ENCODE results near the gene KCNG4. TPM values are rescaled to one million over a fixed set of nuclear protein-coding genes. Genes with fewer than 3 reads are reported as not detected.

The KCNG4 gene
- total RNA-seq, 1 donor from 2014 or later = not detected

DNA sequence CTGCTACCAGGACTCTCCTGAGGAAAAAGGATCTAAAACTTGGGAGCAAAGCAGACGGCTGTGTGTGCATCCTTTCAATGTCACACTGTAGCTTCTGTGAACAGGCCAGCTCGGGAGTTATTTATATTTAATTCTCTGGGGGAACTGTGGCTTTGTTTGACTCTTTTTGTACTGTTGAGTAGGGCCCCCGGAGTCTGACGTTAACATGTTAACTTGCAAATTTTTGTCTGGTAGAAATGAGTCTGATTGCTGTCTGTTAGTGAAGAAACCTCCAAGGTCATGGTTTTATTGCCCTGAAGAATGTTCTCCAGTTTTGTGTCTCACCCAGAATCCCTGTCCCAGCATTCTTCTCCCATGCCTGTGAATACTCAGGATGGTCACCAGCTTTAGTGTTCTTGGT lies 14.2 kb upstream of the KCNG4 start:
- Mint-ChIP-seq H3K27ac (no peak overlapping the region), H3K4me3 (no peak overlapping the region), H3K9me3 (no peaks in the 10 kb centered on the region), H3K27me3 (peaks cover 11% of the 10 kb centered on the region), H3K36me3 (ENCODE audit: low read depth) (no peaks in the 10 kb centered on the region), H3K4me1 (no peaks in the 10 kb centered on the region)
- DNase-seq = no peak
- intact Hi-C loops (cut with micrococcal nuclease) = no loop called here

DNA sequence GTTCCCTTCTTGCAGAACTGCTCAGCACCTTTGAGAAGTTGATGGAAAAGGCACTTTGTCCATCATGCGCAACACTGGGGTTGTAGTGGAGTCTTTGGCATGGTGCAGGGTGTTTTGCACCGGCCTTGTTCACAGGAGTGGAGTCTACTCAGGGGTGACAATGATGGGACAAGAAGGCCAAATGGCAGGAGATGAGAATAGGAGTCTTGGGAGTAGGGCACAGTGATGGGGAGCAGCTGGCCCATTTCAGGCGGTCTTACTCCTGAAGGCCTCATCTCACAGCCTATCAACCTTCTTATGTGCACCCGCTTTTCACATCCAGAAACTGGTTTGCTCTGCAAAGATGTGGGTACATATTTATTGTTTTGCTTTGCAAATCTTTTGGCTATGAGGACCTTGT lies 13.4 kb upstream of the KCNG4 start:
- Mint-ChIP-seq H3K27me3 (peaks cover 11% of the 10 kb centered on the region), H3K9me3 (no peaks in the 10 kb centered on the region), H3K4me3 (no peak overlapping the region), H3K27ac (no peak overlapping the region), H3K36me3 (ENCODE audit: low read depth) (no peaks in the 10 kb centered on the region), H3K4me1 (no peaks in the 10 kb centered on the region)
- no peak for DNase-seq
- intact Hi-C loops (cut with micrococcal nuclease) = no loop called here

DNA sequence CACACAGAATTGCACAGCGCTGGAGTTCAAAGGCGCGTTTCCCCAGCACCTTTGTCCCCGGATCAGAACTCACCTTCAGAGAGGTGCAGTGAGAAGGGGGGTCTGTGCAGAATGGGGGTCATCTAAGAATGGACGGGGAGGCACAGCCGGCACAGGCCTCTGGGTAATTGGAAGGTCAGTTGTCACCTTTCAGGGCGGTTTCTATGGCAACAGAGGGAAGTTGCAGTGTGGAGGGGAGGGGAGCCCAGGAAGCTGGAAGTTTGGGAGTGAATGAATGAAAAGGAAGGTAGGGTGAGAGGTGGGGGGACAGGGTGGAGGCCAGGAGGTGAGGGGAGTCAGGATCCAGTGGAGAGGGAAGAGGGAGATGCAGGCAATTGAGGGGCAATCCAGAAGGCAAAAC lies 12.4 kb upstream of the KCNG4 start:
- Mint-ChIP-seq H3K27me3 (peaks cover 9% of the 10 kb centered on the region), H3K27ac (no peak overlapping the region)
- DNase-seq = no peak

DNA sequence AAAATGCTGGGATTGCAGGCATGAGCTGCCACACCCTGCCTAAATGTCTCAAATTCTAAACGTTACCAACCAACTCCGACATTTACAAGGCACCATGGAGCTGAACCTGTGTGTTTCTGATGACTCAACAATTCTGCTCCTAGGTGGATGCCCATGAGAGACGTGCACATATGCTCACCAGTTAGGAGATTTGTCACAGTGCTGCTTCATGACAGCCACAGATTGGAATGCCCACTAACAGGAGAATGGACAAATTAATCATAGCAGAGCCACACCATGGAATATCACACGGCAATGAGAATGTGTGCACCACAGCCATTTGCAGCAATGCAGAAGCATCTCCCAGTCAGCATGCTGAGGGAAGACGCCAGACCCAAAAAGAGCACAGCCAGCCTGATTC lies 8.0 kb upstream of the KCNG4 start:
- intact Hi-C loops (cut with micrococcal nuclease) = no loop called here
- H3K4me3 Mint-ChIP-seq = no peak overlapping the region
- H3K27ac Mint-ChIP-seq = no peak overlapping the region
- no peak for DNase-seq
- no peaks in the 10 kb centered on the region for H3K9me3 Mint-ChIP-seq
- H3K36me3 Mint-ChIP-seq (ENCODE audit: low read depth) = no peaks in the 10 kb centered on the region
- H3K27me3 Mint-ChIP-seq = peaks cover 7% of the 10 kb centered on the region
- no peaks in the 10 kb centered on the region for H3K4me1 Mint-ChIP-seq

More for the DNA sequence above, 12.4 kb upstream of the KCNG4 start:
- Mint-ChIP-seq H3K9me3 (no peaks in the 10 kb centered on the region), H3K4me3 (no peak overlapping the region), H3K4me1 (no peaks in the 10 kb centered on the region), H3K36me3 (ENCODE audit: low read depth) (no peaks in the 10 kb centered on the region)
- intact Hi-C loops (cut with micrococcal nuclease) = no loop called here

DNA sequence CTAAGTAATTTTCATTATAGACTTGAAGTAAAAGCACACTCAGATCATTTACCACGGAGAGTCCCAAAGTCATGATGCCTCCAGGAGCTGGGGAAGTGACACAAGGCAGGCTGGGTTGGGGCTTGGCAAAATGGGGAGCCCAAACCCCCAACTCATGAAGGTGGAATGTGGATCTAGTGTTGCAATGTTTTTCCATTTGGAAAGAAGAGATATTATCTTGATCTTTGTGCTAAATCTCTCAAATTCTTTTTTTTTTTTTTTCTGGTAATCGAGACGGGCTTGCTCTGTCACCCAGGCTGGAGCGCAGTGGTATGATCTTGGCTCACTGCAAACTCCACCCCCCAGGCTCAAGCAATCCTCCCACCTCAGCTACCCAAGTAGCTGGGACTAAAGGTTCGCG lies 7.5 kb upstream of the KCNG4 start:
- Mint-ChIP-seq H3K27me3 (peaks cover 7% of the 10 kb centered on the region), H3K9me3 (no peaks in the 10 kb centered on the region), H3K4me1 (no peaks in the 10 kb centered on the region), H3K27ac (no peak overlapping the region), H3K4me3 (no peak overlapping the region), H3K36me3 (ENCODE audit: low read depth) (no peaks in the 10 kb centered on the region)
- no peak for DNase-seq
- intact Hi-C loops (cut with micrococcal nuclease) = no loop called here

DNA sequence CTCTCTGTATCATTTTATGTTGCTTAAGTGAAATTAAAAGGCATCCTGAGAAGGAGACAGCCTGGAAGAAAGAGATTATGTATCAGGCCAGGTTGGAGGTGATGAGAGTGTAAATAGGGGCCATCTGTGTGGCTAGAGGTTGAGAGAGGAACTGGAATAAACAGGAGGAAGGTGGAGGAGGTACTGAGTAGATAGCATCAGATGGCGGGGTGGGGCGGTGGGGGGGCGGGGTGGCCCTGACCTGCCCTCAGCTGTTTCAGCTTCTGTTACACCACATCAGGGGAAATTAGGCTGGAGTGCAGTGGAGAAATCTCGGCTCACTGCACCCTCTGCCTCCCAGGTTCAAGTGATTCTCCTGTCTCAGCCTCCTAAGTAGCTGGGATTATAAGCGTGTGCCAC lies 6.9 kb upstream of the KCNG4 start:
- DNase-seq = no peak
- intact Hi-C loops (cut with micrococcal nuclease) = no loop called here
- Mint-ChIP-seq H3K27me3 (peaks cover 9% of the 10 kb centered on the region), H3K4me1 (no peaks in the 10 kb centered on the region), H3K36me3 (ENCODE audit: low read depth) (no peaks in the 10 kb centered on the region), H3K9me3 (no peaks in the 10 kb centered on the region), H3K4me3 (no peak overlapping the region), H3K27ac (no peak overlapping the region)

DNA sequence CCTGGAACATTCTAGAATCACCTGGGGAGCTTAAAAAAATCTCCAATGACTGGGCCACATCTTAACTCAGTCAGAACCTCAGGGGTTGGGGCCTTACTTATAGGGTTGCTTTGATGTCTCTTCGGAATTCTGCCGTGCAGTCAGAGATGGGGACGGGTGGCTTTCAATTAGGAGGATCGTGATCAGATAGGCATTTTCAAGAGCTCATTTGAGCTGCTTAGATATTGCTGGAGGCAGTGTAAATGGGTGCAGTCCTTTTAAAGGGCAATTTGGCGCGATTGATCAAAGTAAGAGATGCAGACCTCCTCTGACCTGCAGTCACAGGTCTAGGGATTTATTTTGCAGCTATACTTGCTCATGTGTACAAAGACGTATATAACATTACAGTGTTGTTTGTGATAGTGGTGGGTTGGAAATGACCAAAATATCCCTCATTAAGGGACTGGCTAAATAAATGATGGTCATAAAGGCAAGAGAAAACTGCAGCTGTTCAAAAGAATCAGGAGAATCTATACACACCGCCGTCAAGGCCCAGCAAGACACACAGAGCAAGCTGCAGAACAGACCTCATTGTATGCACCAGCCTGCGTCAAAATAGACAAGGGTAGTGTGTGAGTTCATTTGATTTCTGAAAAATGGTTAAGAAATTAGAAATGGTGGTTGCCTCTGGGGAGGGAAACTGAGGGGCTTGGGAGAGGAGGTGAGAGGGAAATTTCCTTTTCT lies 6.3 kb upstream of the KCNG4 start:
- H3K4me3 Mint-ChIP-seq = no peak overlapping the region
- H3K27ac Mint-ChIP-seq = no peak overlapping the region
- intact Hi-C loops (cut with micrococcal nuclease) = no loop called here

DNA sequence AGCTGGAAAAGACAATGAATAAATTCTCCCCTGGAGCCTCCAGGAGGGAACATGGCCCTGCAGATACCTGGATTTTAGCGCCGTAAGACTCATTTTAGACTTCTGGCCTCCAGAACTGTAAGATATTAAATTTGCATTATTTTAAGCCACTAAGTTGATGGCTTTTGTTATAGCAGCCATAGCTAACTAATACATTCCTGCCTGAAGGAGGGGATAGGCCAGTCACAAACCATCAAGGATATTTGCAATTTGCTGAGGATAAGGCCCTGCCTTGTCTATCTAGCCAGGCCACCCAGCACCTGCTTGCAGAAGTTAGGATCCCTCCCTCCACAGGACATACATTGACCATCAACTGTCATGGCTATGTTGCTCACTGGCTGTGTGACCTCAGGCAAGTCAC lies 4.9 kb upstream of the KCNG4 start:
- DNase-seq = no peak
- no peaks in the 10 kb centered on the region for H3K4me1 Mint-ChIP-seq
- peaks cover 17% of the 10 kb centered on the region for H3K27me3 Mint-ChIP-seq
- H3K9me3 Mint-ChIP-seq = no peaks in the 10 kb centered on the region
- H3K4me3 Mint-ChIP-seq = no peak overlapping the region
- H3K27ac Mint-ChIP-seq = no peak overlapping the region
- no peaks in the 10 kb centered on the region for H3K36me3 Mint-ChIP-seq (ENCODE audit: low read depth)
- intact Hi-C loops (cut with micrococcal nuclease) = no loop called here

More for the DNA sequence above, 6.3 kb upstream of the KCNG4 start:
- Mint-ChIP-seq H3K27me3 (peaks cover 8% of the 10 kb centered on the region), H3K9me3 (no peaks in the 10 kb centered on the region), H3K36me3 (ENCODE audit: low read depth) (no peaks in the 10 kb centered on the region), H3K4me1 (no peaks in the 10 kb centered on the region)
- DNase-seq = no peak

DNA sequence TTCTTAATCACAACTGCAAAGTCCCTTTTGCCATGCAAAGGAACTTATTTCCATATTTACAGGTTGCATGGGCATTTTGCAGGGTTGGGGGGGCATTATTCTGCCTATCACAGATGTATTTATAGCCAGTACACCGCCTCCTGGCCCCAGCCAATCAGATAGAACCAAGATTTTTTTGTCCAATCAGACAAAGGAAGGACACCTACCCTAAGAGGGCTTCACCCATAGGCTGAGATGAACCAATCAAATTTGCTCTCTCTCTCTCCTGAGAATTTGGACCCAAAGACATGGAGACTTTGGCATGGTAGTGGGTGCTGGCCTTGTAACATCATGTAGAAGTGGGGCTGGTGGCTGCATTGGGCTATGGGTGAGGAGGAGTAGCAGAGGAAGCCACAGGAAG lies 3.9 kb upstream of the KCNG4 start:
- H3K27me3 Mint-ChIP-seq = peaks cover 25% of the 10 kb centered on the region
- no peaks in the 10 kb centered on the region for H3K36me3 Mint-ChIP-seq (ENCODE audit: low read depth)
- intact Hi-C loops (cut with micrococcal nuclease) = no loop called here
- no peak for DNase-seq
- H3K4me3 Mint-ChIP-seq = no peak overlapping the region
- H3K27ac Mint-ChIP-seq = no peak overlapping the region
- H3K9me3 Mint-ChIP-seq = no peaks in the 10 kb centered on the region
- no peaks in the 10 kb centered on the region for H3K4me1 Mint-ChIP-seq

DNA sequence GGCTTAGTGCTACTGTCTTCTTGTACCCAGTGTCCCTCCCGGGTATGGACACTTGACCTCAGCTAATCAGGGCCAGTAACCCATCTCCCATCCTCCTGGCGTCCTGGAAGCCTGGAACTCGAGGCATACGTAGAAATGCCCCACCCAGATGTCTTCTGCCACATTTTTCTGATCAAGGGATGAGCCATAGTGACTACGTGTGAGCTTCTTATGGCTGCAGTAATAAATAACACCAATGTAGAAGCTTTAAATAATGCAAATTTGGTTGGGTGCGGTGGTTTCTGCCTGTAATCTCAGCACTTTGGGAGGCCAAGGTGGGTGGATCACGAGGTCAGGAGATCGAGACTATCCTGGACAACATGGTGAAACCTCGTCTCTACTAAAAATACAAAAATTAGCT lies 3.0 kb upstream of the KCNG4 start:
- H3K27ac Mint-ChIP-seq = no peak overlapping the region
- H3K4me1 Mint-ChIP-seq = no peaks in the 10 kb centered on the region
- DNase-seq = no peak
- H3K9me3 Mint-ChIP-seq = no peaks in the 10 kb centered on the region
- no peak overlapping the region for H3K4me3 Mint-ChIP-seq
- intact Hi-C loops (cut with micrococcal nuclease) = no loop called here
- peaks cover 25% of the 10 kb centered on the region for H3K27me3 Mint-ChIP-seq
- no peaks in the 10 kb centered on the region for H3K36me3 Mint-ChIP-seq (ENCODE audit: low read depth)

DNA sequence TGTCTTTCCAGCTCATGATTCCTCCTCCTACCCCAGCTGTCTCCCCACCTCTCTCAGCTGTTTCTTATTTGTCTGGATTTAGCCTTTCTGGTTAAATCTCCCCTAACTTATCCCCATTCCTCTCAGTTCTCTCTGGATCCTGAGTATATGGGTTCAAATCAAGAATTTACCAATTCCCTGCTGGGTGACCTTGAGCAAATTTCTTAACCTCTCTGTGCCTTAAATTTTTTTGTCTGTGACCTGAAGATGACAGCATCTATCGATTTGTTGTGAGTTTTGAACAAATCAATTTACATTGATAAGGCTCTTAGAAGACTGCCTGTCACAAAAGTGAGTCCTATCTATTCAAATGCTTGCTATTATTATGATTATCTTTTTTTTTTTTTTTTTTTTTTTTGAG lies 2.0 kb upstream of the KCNG4 start:
- intact Hi-C loops (cut with micrococcal nuclease) = no loop called here
- H3K4me3 Mint-ChIP-seq = no peak overlapping the region

DNA sequence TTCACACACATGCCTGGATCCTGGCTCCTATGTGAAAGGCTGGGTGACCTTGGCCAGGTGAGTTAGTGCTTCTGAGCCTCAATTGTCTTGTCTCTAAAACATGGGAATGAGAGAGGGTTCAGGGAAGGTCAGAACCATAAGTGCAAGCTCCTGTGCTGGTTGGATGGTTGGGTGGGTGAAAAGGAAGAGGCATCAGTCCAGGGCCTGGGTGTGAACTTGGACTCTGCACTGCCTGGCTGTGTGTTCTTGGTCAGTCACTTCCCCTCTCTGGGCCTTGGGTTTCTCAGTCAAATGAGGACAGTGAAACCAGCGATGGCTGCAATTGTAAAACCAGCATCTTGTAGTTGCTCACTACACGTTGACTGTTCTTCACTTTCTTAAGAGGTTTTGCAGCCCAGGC lies 643 bp upstream of the KCNG4 start:
- H3K9me3 Mint-ChIP-seq = no peaks in the 10 kb centered on the region
- no peak overlapping the region for H3K4me3 Mint-ChIP-seq
- no peaks in the 10 kb centered on the region for H3K36me3 Mint-ChIP-seq (ENCODE audit: low read depth)
- peaks cover 25% of the 10 kb centered on the region for H3K27me3 Mint-ChIP-seq
- DNase-seq = no peak
- intact Hi-C loops (cut with micrococcal nuclease) = no loop called here
- no peaks in the 10 kb centered on the region for H3K4me1 Mint-ChIP-seq
- no peak overlapping the region for H3K27ac Mint-ChIP-seq

More for the DNA sequence above, 2.0 kb upstream of the KCNG4 start:
- H3K9me3 Mint-ChIP-seq = no peaks in the 10 kb centered on the region
- no peaks in the 10 kb centered on the region for H3K4me1 Mint-ChIP-seq
- no peaks in the 10 kb centered on the region for H3K36me3 Mint-ChIP-seq (ENCODE audit: low read depth)
- H3K27me3 Mint-ChIP-seq = peaks cover 25% of the 10 kb centered on the region
- DNase-seq = no peak
- H3K27ac Mint-ChIP-seq = no peak overlapping the region

DNA sequence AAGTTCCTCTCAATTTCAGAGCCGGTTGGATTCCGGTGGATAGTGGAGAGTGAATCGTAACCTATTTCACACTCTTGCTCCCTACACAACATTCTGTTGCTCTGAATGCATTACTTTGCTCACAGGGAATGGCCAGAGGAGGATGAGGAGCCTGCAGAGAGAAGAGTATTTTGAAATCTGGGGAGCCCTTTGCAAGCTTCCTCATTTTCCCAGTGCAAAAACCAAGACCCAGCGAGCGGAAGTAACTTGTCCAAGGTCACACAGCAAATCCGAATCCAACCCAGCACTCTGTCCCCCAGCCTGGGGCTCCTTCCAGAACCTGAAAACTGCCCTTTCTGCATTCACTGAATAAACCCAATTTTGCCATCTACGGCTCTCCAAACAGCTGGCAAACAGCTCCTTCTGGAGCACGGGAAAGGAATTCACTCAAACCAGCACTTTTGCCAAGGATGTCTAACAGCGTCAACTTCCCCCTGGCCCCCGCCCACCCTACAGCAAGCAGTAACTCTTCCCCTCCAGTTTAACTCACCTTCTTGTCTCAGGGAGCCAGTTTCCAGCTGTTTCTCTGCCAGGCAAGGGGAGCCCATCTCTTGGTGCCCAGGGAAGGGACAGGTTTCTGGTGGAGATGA lies 557 bp downstream of the KCNG4 start:
- Mint-ChIP-seq H3K4me1 (no peaks in the 10 kb centered on the region), H3K4me3 (no peak overlapping the region), H3K27me3 (peaks cover 24% of the 10 kb centered on the region), H3K9me3 (no peaks in the 10 kb centered on the region), H3K27ac (no peak overlapping the region), H3K36me3 (ENCODE audit: low read depth) (no peaks in the 10 kb centered on the region)
- intact Hi-C loops (cut with micrococcal nuclease) = no loop called here
- DNase-seq = no peak

DNA sequence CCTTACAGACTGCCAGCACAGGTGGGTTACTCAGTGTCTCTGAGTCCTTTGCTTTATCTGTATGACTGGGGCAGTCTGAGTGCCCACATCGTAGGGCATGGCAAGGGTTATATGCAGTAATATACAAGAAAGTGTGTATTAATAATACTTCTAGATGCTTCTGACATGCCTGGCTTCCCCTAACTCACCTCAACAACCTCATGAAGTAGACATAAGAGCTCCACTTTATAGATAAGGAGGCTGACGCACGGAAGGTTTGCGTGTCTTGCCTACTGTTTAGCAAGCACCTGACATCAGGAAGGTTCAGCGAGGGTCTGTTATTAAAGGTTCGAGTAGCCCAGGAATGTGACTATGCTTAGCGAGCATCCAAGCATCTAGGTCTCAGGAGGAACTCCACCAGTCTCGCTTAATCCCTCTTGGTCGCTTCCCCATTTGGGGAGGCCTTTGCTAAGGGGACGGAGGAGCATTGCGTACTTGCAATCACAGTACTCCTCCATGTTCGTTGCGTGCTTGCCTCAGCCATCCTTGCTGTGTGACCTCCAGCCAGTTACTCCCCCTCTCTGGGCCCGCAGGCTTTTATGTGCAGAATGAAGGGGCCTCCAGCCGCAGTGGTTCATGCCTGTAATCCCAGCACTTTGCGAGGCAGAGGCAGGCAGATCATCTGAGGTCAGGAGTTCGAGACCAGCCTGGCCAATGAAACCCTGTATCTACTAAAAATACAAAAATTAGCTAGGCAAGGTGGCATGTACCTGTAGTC lies 1.6 kb downstream of the KCNG4 start:
- Mint-ChIP-seq H3K27me3 (peaks cover 24% of the 10 kb centered on the region), H3K27ac (no peak overlapping the region), H3K9me3 (no peaks in the 10 kb centered on the region), H3K4me1 (no peaks in the 10 kb centered on the region), H3K4me3 (no peak overlapping the region), H3K36me3 (ENCODE audit: low read depth) (no peaks in the 10 kb centered on the region)
- no peak for DNase-seq
- intact Hi-C loops (cut with micrococcal nuclease) = no loop called here
